Sciatic nerve (tissue), 2 donors: ENCODE measurements around the gene TTC39B. TPM values are rescaled to one million over a fixed set of nuclear protein-coding genes. Genes with fewer than 3 reads are reported as not detected.
A peak's percentile ranks its signal among the peaks of the same experiment; 100 is the strongest.

Experiments used
- ATAC-seq: fragments of 200-7000 bp; cut with Tn5 transposase; one replicate; pipeline ENCODE4 v1.9.1; 2020; ENCODE audit warnings: mild to moderate bottlenecking, moderate library complexity
- DNase-seq: peaks from one replicate; pipeline ENCODE4 v3.0.0-alpha.2; 2020; ENCODE audit warnings: low spot score
- intact Hi-C: fragments of 100-400 bp; cut with DNase I; formaldehyde crosslinking; loops from one replicate; pipeline ENCODE4 v1.14.2; 2022
- total RNA-seq: library from RNA; stranded (reverse); fragmentation: NEBNext Ultra II Directional; extraction: Animal tissue kit (Norgen Biotek cat#: 25700); gene quantifications from one replicate; pipeline ENCODE4 v1.2.1, GENCODE V29; 2021
- donor health status: DM: no; HTN: no; CAD: no.
- donor health status: DM: no; HTN: no; CAD: no.

The TTC39B gene
- total RNA-seq, 1 donor from 2014 or later: 17.7 TPM

DNA sequence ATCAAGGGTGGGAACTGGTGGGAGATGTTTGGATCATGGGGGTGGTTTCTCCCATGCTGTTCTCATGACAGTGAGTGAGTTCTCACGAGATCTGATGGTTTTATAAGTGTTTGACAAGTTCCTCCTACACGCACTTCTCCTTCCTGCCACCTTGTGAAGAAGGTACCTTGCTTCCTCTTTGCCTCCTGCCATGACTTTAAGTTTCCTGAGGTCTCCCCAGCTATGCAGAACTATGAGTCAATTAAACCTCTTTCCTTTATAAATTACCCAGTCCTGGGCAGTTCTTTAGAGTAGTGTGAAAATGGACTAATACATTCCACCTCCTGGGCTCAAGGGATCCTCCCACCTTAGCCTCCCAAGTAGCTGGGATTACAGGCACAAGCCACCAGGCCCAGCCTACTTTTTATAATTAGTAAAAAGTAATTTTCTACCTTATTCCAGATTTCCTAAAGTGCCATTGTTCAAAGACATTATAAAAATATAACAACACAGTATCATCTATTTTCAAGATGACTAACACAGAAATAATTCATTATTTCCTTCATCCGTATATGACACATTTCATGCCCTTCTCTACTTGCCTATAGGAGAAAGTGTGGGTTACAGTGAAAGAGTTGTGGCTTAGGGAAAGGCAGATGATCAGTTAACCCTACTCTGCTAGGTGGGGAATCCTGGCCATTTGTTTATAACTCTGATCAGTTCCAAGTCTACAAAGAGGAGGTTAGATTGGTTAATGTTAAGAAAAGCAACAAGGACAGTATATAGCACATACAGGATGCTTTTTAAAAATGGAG is 99.9 kb downstream of the TTC39B start:
- DNase-seq: no peak
- no peak for ATAC-seq
- intact Hi-C loops: no loop called here

DNA sequence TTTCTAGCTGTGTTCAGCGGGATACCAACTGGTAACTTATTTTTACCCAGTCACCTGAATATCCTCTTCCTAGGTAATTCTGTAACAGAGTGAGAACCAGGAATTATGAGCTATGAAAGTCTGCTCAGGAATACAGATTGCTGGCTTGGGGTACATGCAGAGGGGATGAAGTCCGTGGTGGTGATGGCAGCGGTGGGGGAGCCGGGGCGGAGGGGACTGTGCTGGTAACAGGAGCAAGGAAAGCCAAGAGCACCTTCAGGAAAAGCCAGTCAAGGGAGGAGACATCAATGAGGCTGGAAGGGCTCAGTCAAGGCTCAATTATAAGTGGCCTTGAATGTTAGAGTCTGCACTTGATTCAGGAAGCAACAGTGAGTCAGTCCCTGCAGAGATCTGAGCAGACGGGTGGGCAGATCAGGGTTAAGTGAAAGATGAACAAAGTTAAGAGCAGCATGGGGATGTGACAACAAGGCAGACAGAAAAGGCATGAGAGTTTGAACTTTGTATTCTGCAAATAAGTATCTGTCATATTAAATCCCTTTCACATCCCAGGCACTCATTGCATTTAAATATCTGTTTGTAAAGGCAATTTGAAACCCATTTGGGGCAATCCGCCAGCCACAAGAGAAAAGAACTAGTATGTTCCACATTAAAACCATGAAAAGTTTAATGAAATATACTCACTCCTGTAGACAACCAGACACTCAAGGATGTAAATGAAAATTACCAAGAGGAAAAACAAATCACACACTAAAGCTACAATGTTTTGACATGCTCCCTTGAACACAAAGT is 101.2 kb downstream of the TTC39B start:
- intact Hi-C loops: no loop called here
- DNase-seq (no peak), ATAC-seq (no peak)

DNA sequence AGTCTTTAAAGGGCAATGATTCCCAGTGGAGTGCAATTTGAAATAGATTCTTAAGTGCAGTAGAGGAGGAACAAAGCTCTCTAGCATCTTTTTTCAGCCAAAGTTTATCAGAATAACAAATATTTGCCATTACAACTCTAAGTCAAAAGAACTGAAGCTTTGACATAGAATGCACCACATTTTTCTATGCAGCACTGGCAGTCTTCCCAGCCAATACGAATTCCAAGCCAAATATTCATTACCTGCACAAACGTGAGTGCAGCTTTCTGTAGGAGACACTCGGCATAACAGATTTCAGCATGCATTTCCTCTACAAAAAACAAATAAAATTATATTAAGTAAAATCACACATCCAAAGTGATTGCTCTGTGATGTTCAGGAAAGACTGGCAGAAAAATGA is 103.4 kb downstream of the TTC39B start:
- no peak for ATAC-seq
- DNase-seq: no peak
- intact Hi-C loops: no loop called here

DNA sequence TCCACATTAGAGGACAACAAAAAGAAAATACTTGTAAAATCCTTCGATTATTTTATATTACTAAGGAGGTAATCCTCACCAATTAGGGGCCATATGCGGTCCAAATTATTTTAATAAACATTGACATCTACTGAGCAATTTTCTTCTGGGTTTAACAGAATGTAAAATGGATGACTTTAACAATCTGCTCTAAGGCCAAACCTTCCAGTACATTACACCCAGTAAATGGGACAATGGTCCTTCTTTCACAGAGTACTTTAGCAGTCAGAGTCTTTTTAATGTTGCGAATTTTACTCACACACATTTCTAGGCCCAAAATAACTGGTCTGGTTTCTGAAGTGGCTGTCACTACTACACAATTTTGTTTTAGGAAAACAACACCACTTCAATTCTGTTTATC is 106.9 kb downstream of the TTC39B start:
- intact Hi-C loops: no loop called here
- DNase-seq (no peak), ATAC-seq (no peak)

DNA sequence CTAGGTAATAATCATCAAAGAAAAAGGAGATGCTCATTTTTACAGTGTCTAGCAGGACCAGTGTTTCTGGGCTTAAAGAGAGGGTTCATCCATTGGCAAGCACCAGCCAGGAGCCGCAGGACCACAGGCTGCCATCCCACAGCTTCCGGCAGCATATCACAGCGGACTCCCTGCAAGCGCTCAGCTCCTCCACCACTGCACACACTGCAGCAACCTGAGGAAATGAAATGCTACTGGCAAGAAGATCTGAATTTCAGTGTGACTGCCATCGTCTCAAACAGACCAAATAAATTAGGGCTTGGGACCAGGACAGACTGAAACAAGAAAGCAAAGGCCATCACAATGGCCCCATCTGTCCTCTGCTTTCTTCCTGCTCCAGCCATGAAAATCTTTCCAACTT is 114.2 kb downstream of the TTC39B start:
- intact Hi-C loops: no loop called here
- ATAC-seq (no peak), DNase-seq (no peak)

DNA sequence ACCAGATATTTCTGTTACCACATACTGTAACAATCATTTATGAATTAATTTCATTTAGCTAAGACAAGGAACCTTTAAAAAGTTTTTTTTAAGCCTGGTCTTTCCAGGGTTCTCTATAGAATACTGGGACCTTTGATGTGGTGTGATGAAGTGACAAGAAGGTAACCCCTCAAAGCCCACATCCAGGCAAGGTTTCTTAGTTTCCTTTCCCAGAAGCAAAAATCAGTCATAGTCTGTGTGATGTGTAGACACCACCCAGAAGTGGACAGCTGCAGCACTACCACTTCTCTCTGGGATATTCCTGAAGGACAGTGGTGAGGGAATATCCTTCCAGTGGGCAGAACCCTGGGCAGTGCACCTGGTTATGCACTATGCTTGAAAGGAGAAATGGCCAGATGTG is 115.6 kb downstream of the TTC39B start:
- DNase-seq: no peak
- no peak for ATAC-seq
- intact Hi-C loops: no loop called here

DNA sequence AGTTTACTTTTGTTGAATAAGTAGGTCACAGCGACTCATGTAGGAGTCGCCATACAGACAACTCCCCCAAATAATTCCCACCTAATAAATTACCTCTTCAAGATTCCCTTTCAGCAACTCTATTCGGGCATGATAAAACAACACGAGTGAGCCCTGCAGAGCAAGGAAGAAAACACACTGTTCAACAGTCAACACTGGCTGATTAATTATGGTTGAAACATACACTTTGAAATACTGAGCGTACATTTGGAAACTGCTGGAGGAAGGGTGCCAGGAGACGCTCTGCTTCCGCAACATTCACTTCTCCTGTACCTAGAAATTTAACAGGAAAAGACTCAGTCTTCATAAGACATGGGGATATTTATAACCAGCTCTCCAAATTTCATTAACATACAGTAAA is 117.5 kb downstream of the TTC39B start:
- ATAC-seq (no peak), DNase-seq (no peak)
- intact Hi-C loops: no loop called here

DNA sequence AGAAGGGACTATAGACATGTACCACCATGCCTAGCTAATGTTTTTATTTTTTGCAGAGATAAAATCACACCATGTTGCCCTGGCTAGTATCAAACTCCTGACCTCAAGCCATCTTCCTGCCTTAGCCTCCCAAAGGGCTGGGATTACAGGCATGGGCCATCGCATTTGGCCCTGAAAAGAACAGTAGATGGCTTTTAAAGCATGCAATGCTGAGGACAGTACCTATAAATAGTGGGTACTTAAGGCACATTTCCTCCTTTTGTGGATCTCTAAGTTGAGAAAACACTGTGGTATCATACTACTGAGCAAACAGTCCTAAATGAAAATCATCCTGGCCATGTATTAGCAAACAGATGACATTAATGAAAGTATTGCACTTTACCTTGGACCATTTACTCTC is 119.4 kb downstream of the TTC39B start:
- intact Hi-C loops: no loop called here
- ATAC-seq (no peak), DNase-seq (no peak)

DNA sequence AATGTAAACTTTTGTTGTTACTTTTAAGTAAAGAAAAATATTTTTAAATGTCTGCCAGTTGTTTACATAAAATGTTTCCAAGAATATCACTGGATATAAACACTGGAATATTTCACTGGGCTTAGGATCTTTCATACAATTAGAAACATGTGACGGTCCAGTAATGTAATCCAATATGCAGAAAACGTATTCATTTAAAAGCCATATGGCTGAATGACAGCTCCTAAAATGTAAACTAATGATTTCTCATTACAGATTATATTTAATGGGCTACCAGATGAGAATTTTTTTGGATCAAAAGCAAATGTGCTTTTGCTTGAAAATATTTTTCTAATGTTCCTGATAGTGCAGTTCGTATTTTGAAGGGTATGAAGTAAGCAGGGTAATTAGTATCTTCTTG is 124.3 kb downstream of the TTC39B start:
- no peak for DNase-seq
- no peak for ATAC-seq

DNA sequence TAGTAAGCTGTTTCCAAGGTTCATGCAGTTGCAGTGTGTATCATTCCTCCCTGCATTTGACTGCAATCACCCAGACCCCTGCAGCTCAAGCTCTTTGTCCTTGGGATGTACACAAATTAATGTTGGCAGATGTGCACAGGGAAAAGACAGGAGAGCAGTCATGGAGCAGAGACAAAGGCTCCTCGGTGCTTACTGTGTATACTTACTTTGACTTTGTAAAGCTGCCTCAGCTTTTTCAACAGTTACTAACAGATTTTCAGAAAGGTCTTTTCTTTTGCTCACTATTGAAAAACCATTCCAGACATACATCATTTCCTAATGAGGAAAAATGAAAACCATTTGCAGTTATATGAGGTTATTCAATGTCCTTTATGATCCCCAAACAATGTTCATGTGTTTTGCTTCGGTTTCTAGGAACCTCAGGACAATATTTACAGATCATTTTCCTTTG is 124.9 kb downstream of the TTC39B start:
- DNase-seq (no peak), ATAC-seq (no peak)
- intact Hi-C loops: no loop called here

More for the DNA sequence above, 124.3 kb downstream of the TTC39B start:
- intact Hi-C loops: no loop called here

DNA sequence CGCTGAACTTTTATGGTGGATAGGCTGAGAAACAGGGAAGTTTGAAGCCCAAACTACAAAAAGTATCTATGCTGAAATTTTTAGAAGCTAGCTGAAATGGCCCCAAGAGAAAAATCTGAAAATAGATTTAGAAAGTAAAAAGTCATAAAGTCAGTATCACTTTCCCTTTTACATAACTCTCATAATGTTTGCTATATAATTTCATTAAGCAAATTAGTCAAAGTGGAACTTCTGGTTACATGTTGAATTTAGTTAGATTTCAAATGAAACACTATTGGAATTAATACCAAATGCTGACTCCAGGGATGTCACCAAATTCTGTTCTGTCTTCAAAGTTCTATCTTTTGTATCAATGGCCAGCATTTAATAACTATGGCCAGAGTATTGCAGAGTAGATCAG is 126.9 kb downstream of the TTC39B start:
- ATAC-seq (no peak), DNase-seq (no peak)
- intact Hi-C loops: no loop called here

DNA sequence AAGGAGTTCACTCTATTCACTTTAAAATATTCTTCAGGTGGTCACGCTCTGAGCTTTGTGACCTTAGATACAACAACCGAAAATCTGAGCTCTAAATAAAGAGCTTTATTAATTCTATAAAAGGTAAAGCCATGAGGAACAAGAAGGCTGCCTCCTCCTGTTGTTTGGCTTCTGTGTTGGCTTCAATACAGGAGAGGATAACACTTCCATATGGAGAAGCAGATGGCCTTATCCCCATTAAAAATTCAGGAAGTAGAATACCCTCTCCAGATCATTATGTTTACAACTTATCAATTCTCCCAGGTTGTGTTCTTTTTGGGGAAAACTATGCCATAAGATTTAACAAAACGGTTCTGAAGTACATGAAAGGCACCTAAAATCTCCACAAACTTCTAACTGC is 128.4 kb downstream of the TTC39B start:
- ATAC-seq (no peak), DNase-seq (no peak)
- intact Hi-C loops: no loop called here

DNA sequence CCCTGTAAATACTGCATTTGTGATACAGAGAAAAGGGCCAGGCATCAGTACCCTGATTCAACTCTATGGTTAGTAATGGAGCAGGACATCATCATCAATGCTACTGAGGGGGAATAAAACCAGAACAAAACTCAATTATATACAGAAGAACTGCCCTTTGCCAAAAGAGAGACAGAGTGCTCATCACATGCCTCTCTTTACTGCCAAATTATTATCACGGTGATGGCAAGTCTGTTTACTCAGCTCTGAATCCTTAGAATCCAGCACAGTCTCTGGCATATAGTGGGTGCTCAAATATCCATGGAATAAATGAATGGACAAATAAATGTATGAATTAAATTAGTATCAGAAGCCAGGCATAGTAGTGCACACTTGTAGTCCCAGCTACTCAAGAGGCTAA is 130.2 kb downstream of the TTC39B start:
- DNase-seq (no peak), ATAC-seq (no peak)
- intact Hi-C loops: no loop called here

DNA sequence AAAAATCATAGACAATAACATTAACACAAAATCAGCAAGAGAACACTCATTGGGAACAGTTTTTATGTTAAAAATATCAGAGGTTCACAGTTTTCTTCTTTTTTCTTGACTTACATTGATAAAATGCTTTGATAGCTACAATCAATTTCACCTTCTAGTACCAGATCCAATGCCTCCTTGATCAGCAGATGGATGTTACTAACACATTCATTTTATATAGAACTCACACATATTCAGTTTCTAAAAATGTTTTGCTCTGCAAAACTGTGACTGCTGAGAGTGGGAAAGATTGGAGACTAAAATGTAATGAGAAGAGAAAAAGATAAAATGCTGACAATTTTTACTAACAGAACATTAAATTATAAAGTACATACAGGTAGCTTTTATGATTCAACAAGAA is 143.1 kb downstream of the TTC39B start:
- ATAC-seq (no peak), DNase-seq (no peak)
- intact Hi-C loops: no loop called here

DNA sequence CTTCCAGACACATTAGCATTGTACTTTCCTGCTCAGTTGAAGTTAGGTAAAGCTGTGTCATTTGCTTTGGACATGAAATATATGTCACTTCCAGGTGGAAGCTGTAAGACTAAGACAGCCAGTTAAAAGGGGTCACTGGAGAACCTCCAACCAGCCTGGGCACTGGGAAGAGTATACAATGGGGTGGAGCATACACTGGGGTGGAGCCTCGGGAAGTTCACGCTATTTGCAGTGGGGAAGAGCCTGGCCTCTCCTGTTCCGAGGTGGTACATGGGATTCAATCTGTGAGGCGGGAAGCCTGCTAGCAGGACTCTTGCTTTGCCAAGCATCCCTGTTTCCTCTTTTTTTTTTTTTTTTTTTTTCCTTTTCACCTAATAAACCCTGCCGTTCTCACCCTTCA is 145.3 kb downstream of the TTC39B start:
- intact Hi-C loops: no loop called here
- ATAC-seq (no peak), DNase-seq (no peak)

DNA sequence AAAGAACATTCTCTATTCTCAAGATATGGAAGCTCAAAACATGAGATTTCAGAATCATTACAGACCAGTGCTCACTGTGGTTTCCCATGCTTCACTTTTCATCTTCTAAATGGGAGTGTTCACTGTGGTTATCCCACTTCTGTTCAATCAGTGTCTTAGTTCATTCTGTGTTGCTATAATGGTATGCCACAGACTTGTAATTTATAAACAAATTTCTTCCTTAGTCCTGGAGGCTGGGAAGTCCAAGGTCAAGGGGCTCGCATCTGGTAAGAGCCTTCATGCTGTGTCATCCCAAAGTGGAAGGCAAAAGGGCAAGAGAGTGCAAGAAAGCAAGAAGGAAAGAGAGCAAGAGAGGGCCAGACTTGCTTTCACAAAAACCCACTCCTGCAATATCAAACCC is 146.3 kb downstream of the TTC39B start:
- no peak for DNase-seq
- intact Hi-C loops: no loop called here
- no peak for ATAC-seq

DNA sequence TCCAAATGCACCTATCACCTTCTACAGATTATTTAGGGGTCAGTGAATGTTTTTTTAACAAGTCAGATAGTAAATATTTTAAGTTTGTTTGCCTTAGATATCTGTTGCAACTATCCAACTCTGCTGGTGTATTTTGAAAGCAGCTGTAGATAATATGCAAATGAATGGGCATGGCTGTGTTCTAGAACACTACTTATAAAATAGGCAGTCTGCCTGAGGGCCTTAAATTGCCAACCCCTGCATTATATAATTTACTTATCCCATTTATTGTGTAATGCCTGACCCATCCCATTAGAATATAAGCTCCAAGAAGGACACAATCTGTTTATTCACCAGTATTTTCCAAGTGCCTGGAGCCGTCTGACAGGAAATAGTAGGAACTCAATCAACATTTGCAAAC is 149.0 kb downstream of the TTC39B start:
- no peak for ATAC-seq
- no peak for DNase-seq
- intact Hi-C loops: no loop called here

DNA sequence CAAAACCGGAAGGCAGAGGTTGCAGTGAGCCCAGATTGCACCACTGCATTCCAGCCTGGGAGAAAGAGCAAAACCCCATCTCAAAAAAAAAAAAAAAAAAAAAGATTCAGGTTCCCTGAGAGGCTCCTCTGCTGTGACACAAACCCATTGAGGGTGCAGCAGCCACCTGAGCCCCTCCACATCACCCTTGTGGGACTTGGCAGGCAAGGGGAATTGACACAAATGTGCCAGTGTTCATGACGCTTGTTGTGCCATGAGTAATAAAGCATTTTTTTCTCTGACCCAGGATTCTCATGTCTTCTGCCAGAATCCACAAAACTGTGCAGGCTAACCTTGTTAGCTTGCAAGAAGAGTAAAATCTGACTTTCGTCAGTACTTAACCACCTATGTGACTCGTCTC is 149.6 kb downstream of the TTC39B start:
- ATAC-seq: no peak
- intact Hi-C loops: no loop called here
- DNase-seq: no peak

DNA sequence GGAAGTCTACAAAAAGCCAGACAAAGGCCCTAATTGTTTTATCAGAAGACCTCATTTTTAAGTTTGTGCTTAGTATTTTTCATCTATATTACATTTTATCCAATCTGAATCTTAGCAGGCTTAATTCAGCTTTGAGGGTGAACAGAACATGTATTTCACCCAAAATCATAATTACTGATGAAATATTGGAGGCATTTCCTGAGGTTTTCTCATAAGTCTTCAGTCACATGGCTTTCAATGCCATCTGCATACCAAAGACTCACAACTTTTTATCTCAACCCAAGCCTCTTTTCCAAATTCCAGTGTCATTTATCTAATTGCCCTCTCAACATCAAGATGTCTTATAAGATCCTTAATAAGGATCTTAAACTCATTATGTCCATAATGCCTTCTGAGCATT is 150.8 kb downstream of the TTC39B start:
- ATAC-seq (no peak), DNase-seq (no peak)
- intact Hi-C loops: no loop called here

DNA sequence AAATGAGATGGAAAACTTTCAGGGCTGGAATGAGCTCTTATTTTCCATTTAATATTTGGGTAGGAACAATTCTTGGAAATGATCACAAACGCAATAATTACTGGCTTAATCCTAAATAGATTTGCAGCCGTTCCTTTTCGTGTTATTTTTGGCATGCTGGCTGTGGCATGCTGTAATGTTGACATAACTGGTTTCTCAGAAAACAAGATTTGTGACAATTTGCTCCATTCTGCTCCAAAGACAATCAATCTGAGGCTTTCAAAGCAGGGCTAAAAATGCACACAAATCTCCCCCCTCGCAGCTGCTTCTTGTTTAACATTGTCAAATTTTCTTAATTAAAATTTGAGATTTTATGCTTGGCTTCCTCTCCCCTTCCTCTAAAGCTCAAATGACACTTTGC is 151.2 kb downstream of the TTC39B start:
- intact Hi-C loops: no loop called here
- no peak for DNase-seq
- peak; percentile 92 for ATAC-seq

DNA sequence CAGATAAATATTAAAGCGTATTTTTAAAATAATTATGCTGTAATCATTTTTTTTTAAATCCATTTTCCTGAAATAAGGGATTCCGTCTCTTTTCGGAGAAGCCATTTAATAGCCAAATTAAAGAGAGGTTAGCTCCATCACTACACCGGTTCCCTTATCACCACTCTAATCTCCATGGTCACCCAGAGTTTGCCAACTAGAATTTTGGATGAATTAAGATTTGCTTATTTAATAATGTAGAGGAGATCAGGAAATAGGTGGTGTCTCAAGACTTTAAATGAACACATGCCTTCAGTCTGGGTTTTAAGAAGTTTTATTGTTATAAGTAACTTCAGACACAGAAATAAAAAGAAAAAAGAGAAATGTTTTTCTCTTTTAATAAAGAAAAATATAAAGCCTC is 151.7 kb downstream of the TTC39B start:
- ATAC-seq: peak; percentile 15
- DNase-seq: no peak
- intact Hi-C loops: no loop called here
